NCI-H2227 (cell line): ENCODE results near the gene CD226.
"Not testable (repeated sequence)": the region's sequence is repeated elsewhere in the genome, so short reads cannot be mapped to it uniquely, and the experiment has no call there.

Experiments
- DNase-seq: peaks from one replicate; lab custom pipeline; 2025; ENCODE audit not compliant: unreplicated experiment; lab: John Stamatoyannopoulos, UW

CD226 gene

GRCh38 chr18:69876490-69876889 is 71.2 kb downstream of the CD226 start:
- no peak for DNase-seq

DNA sequence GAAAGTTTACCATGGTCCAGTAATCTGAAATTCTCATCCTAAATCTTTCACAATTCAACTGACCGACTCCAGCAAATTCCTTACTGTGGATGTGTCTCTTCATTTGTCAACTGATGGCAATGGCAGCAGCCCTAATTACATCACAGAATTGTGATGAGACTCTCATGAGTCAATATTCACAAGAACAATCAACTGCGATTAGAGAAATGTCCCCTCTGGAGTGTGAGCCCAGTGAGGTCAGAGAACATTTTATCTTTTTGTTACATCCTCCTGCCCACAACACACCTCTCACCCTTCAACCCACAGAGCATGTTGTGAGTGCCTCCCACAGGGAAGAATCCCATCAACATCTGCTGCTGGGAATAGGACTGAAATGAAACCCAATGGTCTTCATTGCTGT is 73.6 kb downstream of the CD226 start:
- DNase-seq, result peak; percentile 14

GRCh38 chr18:69872661-69873060 is 75.0 kb downstream of the CD226 start:
- no peak for DNase-seq

DNA sequence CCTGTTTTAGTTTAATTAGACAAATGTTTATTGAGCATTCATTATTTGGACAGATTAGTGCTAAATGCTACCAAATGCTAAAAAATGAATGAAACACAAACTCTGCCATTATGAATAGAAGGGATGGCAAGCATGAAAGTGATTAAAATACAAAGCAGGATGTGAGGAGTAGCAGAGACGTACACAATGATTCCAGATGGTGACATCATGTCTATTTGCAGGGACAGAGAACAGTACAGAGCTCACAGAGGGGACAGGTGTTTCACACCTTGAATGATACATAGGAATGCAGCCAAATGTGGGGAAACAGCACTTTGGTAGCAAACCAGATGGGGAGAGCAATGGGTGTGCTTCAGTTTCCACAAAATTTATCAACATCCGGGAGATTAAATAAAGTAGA is 76.3 kb downstream of the CD226 start:
- DNase-seq, result no peak

GRCh38 chr18:69870736-69871135 is 76.9 kb downstream of the CD226 start:
- DNase-seq, result no peak

GRCh38 chr18:69866212-69866611 is 81.5 kb downstream of the CD226 start:
- DNase-seq, result no peak

- DNase-seq, result no peak
Observed at GRCh38 chr18:69865776-69866175, 81.9 kb downstream of the CD226 start.

DNA sequence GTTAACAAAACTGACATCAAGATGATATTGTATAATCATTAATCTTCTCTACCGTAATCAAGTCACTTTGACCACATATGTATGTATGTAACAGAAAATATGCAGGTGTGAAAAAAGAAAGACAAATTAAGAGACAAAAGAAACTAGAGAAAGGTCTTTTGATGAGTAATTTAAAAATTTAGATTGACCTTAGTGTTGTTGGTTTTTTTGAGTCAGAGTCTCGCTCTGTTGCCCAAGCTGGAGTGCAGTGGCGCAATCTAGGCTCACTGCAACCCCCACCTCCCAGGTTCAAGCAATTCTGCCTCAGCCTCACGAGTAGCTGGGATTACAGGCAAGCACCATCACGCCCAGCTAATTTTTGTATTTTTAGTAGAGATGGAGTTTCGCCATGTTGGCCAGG is 82.9 kb downstream of the CD226 start:
- not testable (repeated sequence) for DNase-seq

- no peak for DNase-seq
Observed at GRCh38 chr18:69858897-69859296, 88.8 kb downstream of the CD226 start.

GRCh38 chr18:69854455-69854854 is 93.2 kb downstream of the CD226 start:
- no peak for DNase-seq

DNA sequence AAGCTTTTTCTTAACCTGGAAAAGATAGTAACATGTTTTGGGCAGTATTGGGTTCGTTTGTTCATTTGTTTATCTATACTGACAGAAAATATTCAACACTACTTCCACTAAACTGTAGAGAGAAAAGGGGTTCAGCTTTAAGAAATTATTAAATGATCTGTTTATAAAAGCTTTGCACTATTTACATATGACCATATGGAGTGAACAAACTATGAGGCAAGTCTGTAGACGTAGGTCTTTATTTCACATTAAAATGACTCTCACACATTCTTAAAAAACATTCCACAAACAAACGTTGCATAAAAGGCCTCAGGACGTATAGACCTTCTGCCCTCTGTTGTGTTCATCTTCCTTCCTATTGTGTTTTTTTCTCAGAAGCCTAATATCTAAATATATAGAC is 94.6 kb downstream of the CD226 start:
- no peak for DNase-seq

GRCh38 chr18:69845593-69846506 is 101.8 kb downstream of the CD226 start:
- peak; percentile 31 for DNase-seq

DNA sequence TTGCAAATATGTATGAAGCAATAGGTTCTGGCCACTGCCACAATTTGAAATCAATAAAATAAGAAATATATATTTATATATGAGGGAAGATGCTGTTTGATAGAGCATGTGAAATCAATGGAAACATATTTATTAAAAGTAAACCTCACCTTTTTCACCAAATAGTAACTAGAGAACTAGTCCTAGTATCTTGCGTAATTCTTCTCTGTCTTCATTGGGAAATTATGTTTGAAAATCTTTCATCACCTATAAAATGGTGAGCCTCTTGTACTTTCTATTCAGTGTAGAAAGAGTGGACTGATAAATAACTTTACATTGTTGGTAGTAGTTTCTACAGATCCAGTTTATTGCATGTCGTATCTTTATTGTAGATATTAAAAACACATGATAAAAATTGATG is 103.0 kb downstream of the CD226 start:
- no peak for DNase-seq

- no peak for DNase-seq
Observed at GRCh38 chr18:69843015-69843414, 104.7 kb downstream of the CD226 start.

GRCh38 chr18:69841117-69841516 is 106.6 kb downstream of the CD226 start:
- DNase-seq, result no peak

GRCh38 chr18:69840445-69840844 is 107.2 kb downstream of the CD226 start:
- DNase-seq, result no peak

DNA sequence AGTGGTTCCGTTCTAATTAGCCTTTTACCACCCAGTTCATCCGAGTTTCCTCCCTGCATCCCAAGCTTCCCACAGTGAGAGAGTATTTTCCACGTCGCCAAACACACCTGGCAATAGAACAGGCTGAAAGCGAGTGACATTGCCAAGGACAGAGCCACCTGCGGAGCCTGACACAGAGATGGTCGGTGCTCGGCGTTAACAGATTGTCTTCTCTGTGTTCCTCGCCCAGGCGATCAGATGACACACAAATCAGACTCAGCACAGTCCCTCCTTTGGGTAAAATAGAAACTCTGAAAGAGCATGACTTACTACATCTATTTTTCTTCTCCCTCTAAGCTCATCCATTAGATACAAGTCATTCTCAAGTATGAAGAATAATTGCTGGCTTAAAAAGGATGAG is 107.7 kb downstream of the CD226 start:
- DNase-seq, result no peak

- DNase-seq, result no peak
Observed at GRCh38 chr18:69839497-69839896, 108.2 kb downstream of the CD226 start.

- DNase-seq, result no peak
Observed at GRCh38 chr18:69838620-69839411, 108.9 kb downstream of the CD226 start.

DNA sequence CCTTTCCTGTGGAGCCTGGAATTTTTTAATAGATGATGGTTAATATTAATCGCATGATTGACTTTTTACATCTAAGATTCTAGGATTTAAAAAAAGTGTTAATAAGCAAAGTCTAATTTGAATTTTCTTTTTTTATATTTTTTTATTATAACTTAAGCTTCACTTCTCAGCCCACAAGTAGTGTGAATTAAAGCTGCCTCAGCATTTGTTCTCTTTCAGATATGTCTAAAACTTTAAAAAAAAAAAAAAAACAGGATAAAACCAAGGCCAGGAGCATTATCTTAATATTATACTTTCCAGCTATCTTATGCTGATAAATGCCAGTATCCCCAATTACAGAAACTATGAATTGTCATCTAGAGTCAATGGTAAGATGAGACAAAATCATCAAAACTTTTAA is 109.7 kb downstream of the CD226 start:
- no peak for DNase-seq

- not testable (repeated sequence) for DNase-seq
Observed at GRCh38 chr18:69834980-69835379, 112.7 kb downstream of the CD226 start.

- no peak for DNase-seq
Observed at GRCh38 chr18:69830189-69830588, 117.5 kb downstream of the CD226 start.
